Measurements from ENCODE around the gene LRP3. TPM values are rescaled to one million over a fixed set of nuclear protein-coding genes. Genes with fewer than 3 reads are reported as not detected.
A peak's percentile ranks its signal among the peaks of the same experiment; 100 is the strongest.

Gene LRP3
- total and polyA plus RNA-seq, 2 of the 13 experiments (the other 11 are each of a cell fraction or from before 2014, with no cell fraction given), result 17.6 to 51.6 TPM

- Histone ChIP-seq H3K4me3 (replicated peaks in 1 of 3; ENCODE audit: insufficient read depth in 1 of 3, low read depth in 2 of 3, low read length in 3 of 3) (no peak overlapping the region), H3K27me3 (ENCODE audit: control insufficient read depth in 1 of 2, insufficient read depth in 2 of 2, low read length in 2 of 2) (peaks cover 2 to 6% of the 10 kb centered on the region in 2 experiments; a peak in 1 of 5 replicates), H2AFZ (ENCODE audit: low read length) (no peak overlapping the region), H4K20me1 (ENCODE audit: insufficient read depth, low read length) (no peaks in the 10 kb centered on the region), H3K27ac (ENCODE audit: extremely low read length, insufficient read depth, low read length) (no peak overlapping the region), H3K36me3 (replicated peaks in 1 of 2; ENCODE audit: control insufficient read depth in 1 of 2, insufficient read depth in 2 of 2, low read length in 2 of 2) (no peaks in the 10 kb centered on the region), H3K4me1 (ENCODE audit: insufficient read depth, low read length) (peaks cover 35% of the 10 kb centered on the region), H3K4me2 (ENCODE audit: low read depth, low read length) (no peak overlapping the region), H3K79me2 (ENCODE audit: insufficient read depth, low read length) (no peaks in the 10 kb centered on the region), H3K9me3 (ENCODE audit: low read length) (peaks cover 14% of the 10 kb centered on the region), H3K9ac (ENCODE audit: insufficient read depth, low read depth, low read length) (no peak overlapping the region)
- no TSS peak for BruUV-seq (replicated peaks)
- TF ChIP-seq ZNF547 (CRISPR knock-in tag; IDR thresholded peaks at IDR 0.05), result no peak
- no peak for TF ChIP-seq SMAD3 (CRISPR knock-in tag; IDR thresholded peaks at IDR 0.05)
- DNase-seq (ENCODE audit: low spot score) (no peak), FAIRE-seq (no peak), ATAC-seq (no peak)
- in situ Hi-C loops (cut with HindIII; ENCODE audit: extremely low pct_ligation_motif_present, low pct_unique_long_range_greater_than_20kb) (no loop called here), intact Hi-C loops (cut with micrococcal nuclease; ENCODE audit: unreplicated experiment) (no loop called here)
- POLR2A ChIA-PET, result no interaction called here
- CTCF ChIA-PET (ENCODE audit: low intra/inter-chr PET ratio, low total read pairs), result no interaction called here
- WGBS (ENCODE audit: low lambda C conversion rate), result 53% methylated on average over 12 of the region's 12 CpGs
Observed at GRCh38 chr19:33232656-33233055, 38.5 kb downstream of the LRP3 start.

GRCh38 chr19:33233056-33233873 is 39.1 kb downstream of the LRP3 start:
- DNase-seq (ENCODE audit: low spot score) (no peak), FAIRE-seq (peak; percentile 18), ATAC-seq (no peak)
- Histone ChIP-seq H3K79me2 (ENCODE audit: insufficient read depth, low read length) (no peaks in the 10 kb centered on the region), H3K27me3 (ENCODE audit: control insufficient read depth in 1 of 2, insufficient read depth in 2 of 2, low read length in 2 of 2) (peaks cover 2 to 6% of the 10 kb centered on the region in 2 experiments; a peak in 1 of 5 replicates), H3K4me2 (ENCODE audit: low read depth, low read length) (no peak overlapping the region), H3K9ac (ENCODE audit: insufficient read depth, low read depth, low read length) (no peak overlapping the region), H3K4me1 (ENCODE audit: insufficient read depth, low read length) (peaks cover 33% of the 10 kb centered on the region; the same call in 1 of the 2 replicates), H2AFZ (ENCODE audit: low read length) (no peak overlapping the region), H3K36me3 (replicated peaks in 1 of 2; ENCODE audit: control insufficient read depth in 1 of 2, insufficient read depth in 2 of 2, low read length in 2 of 2) (no peaks in the 10 kb centered on the region), H3K9me3 (ENCODE audit: low read length) (peaks cover 8% of the 10 kb centered on the region), H3K4me3 (replicated peaks in 1 of 3; ENCODE audit: insufficient read depth in 1 of 3, low read depth in 2 of 3, low read length in 3 of 3) (no peak overlapping the region), H3K27ac (ENCODE audit: extremely low read length, insufficient read depth, low read length) (no peak overlapping the region), H4K20me1 (ENCODE audit: insufficient read depth, low read length) (no peaks in the 10 kb centered on the region)
- ChIA-PET POLR2A (no interaction called here), CTCF (ENCODE audit: low intra/inter-chr PET ratio, low total read pairs) (no interaction called here)
- intact Hi-C loops (cut with micrococcal nuclease; ENCODE audit: unreplicated experiment) (no loop called here), in situ Hi-C loops (cut with HindIII; ENCODE audit: extremely low pct_ligation_motif_present, low pct_unique_long_range_greater_than_20kb) (no loop called here)
- no TSS peak for BruUV-seq (replicated peaks)
- 82% methylated on average over 9 of the region's 9 CpGs for WGBS (ENCODE audit: low lambda C conversion rate)
- TF ChIP-seq RAD51 (IDR thresholded peaks at IDR 0.05; ENCODE audit: borderline replicate concordance) (0 out of 2 replicates have a peak, but pooled peaks have one; percentile 13), PCBP2 (optimal IDR thresholded peaks at IDR 0.05; ENCODE audit: low read depth, low read length, poor library complexity, severe bottlenecking) (no peak), FOXA1 (IDR thresholded peaks at IDR 0.05) (0 out of 2 replicates have a peak, but pooled peaks have one; percentile 11), FOXA1 (CRISPR knock-in tag; IDR thresholded peaks at IDR 0.05) (no peak), HHEX (CRISPR knock-in tag; IDR thresholded peaks at IDR 0.05) (no peak)
- TF ChIP-seq, protein P1, sequence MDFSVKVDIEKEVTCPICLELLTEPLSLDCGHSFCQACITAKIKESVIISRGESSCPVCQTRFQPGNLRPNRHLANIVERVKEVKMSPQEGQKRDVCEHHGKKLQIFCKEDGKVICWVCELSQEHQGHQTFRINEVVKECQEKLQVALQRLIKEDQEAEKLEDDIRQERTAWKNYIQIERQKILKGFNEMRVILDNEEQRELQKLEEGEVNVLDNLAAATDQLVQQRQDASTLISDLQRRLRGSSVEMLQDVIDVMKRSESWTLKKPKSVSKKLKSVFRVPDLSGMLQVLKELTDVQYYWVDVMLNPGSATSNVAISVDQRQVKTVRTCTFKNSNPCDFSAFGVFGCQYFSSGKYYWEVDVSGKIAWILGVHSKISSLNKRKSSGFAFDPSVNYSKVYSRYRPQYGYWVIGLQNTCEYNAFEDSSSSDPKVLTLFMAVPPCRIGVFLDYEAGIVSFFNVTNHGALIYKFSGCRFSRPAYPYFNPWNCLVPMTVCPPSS (IDR thresholded peaks at IDR 0.05), result 0 out of 2 replicates have a peak, but pooled peaks have one; percentile 21
- TF ChIP-seq, protein P2, sequence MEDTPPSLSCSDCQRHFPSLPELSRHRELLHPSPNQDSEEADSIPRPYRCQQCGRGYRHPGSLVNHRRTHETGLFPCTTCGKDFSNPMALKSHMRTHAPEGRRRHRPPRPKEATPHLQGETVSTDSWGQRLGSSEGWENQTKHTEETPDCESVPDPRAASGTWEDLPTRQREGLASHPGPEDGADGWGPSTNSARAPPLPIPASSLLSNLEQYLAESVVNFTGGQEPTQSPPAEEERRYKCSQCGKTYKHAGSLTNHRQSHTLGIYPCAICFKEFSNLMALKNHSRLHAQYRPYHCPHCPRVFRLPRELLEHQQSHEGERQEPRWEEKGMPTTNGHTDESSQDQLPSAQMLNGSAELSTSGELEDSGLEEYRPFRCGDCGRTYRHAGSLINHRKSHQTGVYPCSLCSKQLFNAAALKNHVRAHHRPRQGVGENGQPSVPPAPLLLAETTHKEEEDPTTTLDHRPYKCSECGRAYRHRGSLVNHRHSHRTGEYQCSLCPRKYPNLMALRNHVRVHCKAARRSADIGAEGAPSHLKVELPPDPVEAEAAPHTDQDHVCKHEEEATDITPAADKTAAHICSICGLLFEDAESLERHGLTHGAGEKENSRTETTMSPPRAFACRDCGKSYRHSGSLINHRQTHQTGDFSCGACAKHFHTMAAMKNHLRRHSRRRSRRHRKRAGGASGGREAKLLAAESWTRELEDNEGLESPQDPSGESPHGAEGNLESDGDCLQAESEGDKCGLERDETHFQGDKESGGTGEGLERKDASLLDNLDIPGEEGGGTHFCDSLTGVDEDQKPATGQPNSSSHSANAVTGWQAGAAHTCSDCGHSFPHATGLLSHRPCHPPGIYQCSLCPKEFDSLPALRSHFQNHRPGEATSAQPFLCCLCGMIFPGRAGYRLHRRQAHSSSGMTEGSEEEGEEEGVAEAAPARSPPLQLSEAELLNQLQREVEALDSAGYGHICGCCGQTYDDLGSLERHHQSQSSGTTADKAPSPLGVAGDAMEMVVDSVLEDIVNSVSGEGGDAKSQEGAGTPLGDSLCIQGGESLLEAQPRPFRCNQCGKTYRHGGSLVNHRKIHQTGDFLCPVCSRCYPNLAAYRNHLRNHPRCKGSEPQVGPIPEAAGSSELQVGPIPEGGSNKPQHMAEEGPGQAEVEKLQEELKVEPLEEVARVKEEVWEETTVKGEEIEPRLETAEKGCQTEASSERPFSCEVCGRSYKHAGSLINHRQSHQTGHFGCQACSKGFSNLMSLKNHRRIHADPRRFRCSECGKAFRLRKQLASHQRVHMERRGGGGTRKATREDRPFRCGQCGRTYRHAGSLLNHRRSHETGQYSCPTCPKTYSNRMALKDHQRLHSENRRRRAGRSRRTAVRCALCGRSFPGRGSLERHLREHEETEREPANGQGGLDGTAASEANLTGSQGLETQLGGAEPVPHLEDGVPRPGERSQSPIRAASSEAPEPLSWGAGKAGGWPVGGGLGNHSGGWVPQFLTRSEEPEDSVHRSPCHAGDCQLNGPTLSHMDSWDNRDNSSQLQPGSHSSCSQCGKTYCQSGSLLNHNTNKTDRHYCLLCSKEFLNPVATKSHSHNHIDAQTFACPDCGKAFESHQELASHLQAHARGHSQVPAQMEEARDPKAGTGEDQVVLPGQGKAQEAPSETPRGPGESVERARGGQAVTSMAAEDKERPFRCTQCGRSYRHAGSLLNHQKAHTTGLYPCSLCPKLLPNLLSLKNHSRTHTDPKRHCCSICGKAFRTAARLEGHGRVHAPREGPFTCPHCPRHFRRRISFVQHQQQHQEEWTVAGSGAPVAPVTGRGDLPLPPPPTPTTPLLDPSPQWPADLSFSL (CRISPR knock-in tag; IDR thresholded peaks at IDR 0.05), result peak; percentile 85
